Effector CD4-positive, alpha-beta T cell (primary cell): ENCODE results near the gene ADGRD2.

ENCODE experiments used
- DNase-seq: peaks from one replicate; pipeline ENCODE4 v3.0.0-alpha.2; 2020

ADGRD2 gene

GRCh38 chr9:124499216-124499615 lies 49.0 kb downstream of the ADGRD2 start:
- no peak for DNase-seq

DNA sequence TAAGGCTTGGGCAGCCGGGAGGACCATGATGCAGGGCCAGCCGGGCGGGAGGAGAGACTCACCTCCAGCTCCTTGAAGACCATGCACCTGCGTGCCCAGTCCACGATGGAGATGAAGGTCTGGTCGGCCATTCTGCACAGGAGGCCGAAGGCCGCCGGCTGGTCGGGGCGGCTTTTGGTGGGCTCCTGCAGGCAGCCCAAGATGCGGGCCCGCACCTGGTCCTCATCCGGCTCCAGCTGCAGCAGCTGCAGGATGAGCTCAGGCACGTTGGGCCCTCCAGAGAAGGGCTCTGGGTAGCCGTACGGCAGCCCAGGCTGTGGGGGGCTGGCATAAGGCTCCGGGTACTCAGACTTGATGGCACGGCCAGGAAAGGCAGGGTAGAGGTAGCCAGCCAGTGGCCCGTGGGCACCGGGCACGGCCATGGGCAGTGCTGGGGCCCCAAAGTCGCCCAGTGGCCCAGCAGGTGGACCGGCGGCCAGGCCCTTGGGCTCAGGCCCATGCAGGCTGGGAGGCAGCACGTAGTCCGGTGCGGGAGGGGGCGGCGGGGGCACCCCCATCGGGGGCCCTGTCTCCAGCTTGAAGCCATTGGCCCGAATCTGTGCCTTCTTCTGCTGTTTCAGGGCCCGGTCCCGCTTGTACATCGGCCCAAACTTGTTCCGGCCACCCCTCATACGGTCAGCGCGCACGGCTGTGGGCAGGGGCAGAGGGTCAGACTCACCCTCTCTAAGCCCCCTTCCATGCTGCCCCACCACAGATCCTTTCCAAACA lies 50.0 kb downstream of the ADGRD2 start:
- no peak for DNase-seq

GRCh38 chr9:124500796-124501611 lies 50.8 kb downstream of the ADGRD2 start:
- DNase-seq, result no peak

DNA sequence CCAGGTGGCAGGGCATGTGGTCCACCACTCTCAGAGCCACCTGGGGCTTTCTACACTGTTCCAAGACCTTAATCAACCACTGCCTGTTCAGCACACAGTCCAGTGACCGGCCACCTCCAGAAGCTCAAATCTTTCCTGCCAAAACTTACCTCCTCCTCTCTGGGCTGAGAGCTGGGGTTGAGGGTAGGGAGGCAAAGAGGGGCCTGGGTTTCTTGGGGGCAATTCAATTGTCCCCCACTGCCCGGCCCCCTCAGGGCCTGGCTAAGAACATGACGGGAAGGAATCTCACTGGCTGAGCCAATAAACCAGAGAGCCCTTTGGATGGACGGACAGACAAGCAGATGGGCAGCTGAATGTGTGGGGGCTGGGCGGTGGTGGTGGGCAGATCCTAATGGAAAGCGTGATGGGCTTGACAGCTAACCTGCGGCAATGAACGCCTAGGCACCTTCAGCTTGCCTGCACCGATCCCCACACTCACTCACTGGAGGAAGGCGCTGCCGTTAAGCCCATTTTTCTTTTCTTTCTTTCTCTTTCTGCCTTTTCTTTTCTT lies 51.6 kb downstream of the ADGRD2 start:
- DNase-seq, result no peak

DNA sequence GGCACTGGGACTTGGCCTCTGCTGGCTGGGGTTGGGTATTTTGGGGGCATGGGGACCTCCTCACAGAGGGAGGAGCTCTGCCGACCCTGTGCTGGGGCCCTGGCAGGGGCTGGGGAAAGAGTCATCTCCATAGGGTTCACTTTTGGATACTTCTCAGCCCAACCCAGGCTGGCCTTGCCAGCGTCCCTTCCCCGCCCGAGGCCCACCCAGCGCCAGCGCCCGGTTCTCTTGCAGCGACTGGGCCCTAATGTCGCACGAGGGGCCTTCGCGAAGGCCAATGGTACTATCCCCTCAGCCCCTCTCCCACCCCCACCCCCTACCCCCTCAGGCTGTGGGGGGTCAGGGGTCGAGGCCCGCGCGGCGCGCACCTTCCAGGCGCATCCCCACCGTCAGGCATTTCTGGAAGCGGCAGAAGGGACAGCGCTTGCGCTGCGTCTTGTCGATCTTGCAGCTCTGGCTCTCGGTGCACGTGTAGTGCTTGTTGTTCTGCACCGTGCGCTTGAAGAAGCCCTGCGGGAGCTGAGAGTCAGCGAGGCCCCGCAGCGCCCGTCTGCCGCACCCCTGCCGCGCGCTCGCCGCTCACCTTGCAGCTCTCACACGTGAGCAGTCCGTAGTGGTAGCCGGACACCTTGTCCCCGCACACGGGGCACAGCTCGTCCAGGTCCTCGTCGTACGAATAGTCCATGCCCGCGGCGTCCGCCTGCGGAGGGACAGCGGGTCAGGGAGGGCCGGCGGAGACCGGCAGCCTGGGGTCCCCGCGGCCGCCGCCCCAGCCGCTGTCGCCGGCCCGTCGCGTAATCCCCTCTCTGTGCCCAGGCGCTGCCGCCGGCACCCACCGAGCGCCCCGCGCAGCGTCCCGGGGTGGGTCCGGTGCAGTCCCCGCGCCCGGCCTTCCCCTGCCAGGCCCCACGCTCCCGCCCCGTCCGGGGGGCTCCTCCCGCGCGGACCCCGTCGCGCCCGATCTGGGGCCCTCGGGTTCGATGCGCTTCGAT lies 52.8 kb downstream of the ADGRD2 start:
- no peak for DNase-seq

- DNase-seq, result no peak
These were observed 53.7 kb downstream of the ADGRD2 start for GRCh38 chr9:124503713-124504529.

GRCh38 chr9:124504530-124505005 lies 54.3 kb downstream of the ADGRD2 start:
- no peak for DNase-seq

- DNase-seq, result no peak
These were observed 55.0 kb downstream of the ADGRD2 start for GRCh38 chr9:124505006-124505900.

DNA sequence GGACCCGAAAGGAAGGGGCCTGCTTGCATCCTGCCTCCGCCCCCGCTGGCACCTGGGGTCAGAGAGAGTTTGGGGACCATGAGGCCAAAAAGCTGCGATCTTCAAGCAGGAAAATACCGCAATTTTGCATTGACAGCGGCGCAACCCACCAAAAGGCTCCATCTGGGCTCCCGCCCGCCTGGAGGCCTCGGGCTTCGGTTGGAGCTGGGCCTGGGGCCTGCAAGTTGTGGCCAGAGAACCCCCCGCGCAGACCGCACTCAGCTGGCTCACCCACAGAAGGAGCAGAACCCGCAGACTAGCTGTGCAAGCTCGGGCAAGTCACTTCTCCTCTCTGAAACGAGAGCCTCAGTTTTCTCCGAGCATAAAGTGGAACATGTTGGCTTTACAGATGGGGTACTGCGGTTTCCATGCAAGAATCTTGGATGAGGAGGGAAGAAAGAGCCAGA lies 55.7 kb downstream of the ADGRD2 start:
- DNase-seq, result no peak

- no peak for DNase-seq
These were observed 56.2 kb downstream of the ADGRD2 start for GRCh38 chr9:124506433-124506832.

GRCh38 chr9:124506931-124507879 lies 57.0 kb downstream of the ADGRD2 start, which contains the start of gene NR5A1:
NR5A1 (minus strand) TSS chr9:124507399; CDS start chr9:124503395, 4,004 bp downstream.
- DNase-seq, result no peak

GRCh38 chr9:124507880-124508423 lies 57.7 kb downstream of the ADGRD2 start:
- DNase-seq, result no peak

- DNase-seq, result no peak
These were observed 60.6 kb downstream of the ADGRD2 start for GRCh38 chr9:124510650-124511425.

- DNase-seq, result no peak
These were observed 61.2 kb downstream of the ADGRD2 start for GRCh38 chr9:124511426-124511840.

- DNase-seq, result no peak
These were observed 61.9 kb downstream of the ADGRD2 start for GRCh38 chr9:124511891-124512805.

DNA sequence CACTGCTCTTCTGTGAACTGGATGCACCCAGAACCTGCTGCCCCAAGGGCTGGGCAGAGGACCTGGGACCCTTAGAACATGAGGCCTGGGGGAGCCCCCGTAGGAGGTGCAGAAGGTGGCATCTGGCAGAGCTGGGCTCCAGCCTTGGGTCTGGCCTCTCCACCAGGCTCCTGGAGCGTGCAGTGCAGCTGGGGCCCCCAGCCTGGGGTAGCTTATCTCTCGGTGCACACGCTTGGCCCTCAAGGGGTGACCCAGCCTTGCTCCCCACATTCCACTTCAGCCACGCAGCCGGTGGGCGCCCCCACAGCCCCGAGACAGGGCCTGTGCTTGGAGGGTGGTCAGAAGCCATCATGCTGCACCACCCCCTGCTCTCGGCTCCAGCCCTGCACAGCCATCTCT lies 62.6 kb downstream of the ADGRD2 start:
- no peak for DNase-seq
